ENCODE results near the gene RHNO1.
"Not testable (repeated sequence)": the region's sequence is repeated elsewhere in the genome, so short reads cannot be mapped to it uniquely, and the experiment has no call there.

Gene RHNO1

GRCh38 chr12:2857021-2857431 lies 20.0 kb upstream of the RHNO1 start, which contains the start of gene TEX52:
Gene TEX52, minus strand, starts transcription at chr12:2857039. Its CDS starts 13 bp downstream, at chr12:2857026.
- CTCF ChIA-PET = interaction anchor here (1.0 to 7.5 kb wide), 4 partner anchors 10 to 185 kb away, joined by 4 to 56 read pairs (median 4); no protein-coding TSS in a partner anchor
- TF ChIP-seq, protein P1, sequence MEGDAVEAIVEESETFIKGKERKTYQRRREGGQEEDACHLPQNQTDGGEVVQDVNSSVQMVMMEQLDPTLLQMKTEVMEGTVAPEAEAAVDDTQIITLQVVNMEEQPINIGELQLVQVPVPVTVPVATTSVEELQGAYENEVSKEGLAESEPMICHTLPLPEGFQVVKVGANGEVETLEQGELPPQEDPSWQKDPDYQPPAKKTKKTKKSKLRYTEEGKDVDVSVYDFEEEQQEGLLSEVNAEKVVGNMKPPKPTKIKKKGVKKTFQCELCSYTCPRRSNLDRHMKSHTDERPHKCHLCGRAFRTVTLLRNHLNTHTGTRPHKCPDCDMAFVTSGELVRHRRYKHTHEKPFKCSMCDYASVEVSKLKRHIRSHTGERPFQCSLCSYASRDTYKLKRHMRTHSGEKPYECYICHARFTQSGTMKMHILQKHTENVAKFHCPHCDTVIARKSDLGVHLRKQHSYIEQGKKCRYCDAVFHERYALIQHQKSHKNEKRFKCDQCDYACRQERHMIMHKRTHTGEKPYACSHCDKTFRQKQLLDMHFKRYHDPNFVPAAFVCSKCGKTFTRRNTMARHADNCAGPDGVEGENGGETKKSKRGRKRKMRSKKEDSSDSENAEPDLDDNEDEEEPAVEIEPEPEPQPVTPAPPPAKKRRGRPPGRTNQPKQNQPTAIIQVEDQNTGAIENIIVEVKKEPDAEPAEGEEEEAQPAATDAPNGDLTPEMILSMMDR (IDR thresholded peaks at IDR 0.05; ENCODE audit: control extremely low read depth, extremely low read depth, low read depth, missing control alignments) = no peak
- DNase-seq (ENCODE audit: extremely low spot score) = no peak
- POLR2A ChIA-PET = no interaction called here

GRCh38 chr12:2857576-2857975 lies 19.4 kb upstream of the RHNO1 start:
- DNase-seq (ENCODE audit: extremely low spot score) = no peak
- TF ChIP-seq, protein P1 (IDR thresholded peaks at IDR 0.05; ENCODE audit: control extremely low read depth, extremely low read depth, low read depth, missing control alignments) = no peak
- ChIA-PET CTCF (interaction anchor here (1.0 to 7.5 kb wide), 6 partner anchors 8 to 177 kb away, joined by 3 to 56 read pairs (median 4); no protein-coding TSS in a partner anchor), POLR2A (no interaction called here)

DNA sequence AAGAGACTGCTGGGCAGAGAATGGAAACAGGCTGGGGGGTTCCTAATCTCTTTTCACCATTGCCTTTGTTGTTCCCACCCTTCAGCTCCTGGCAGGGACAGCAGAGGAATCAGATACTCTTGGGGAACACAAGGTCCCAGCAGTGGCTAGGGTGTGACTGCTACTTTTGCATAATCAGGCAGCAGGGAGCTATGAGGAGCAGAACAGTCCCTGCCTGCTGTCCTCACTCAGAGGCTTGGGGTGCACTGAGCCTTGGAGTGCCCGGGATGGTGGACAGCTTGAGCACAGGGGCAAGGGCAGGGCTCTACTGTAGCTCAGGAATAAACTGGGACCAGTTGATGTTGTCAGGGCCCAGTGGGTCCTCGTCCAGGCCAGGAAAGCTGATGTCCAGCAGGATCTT lies 18.7 kb upstream of the RHNO1 start:
- TF ChIP-seq, protein P1 (IDR thresholded peaks at IDR 0.05; ENCODE audit: control extremely low read depth, extremely low read depth, low read depth, missing control alignments) = no peak
- POLR2A ChIA-PET = no interaction called here
- CTCF ChIA-PET = interaction anchor here (1.0 to 7.5 kb wide), 4 partner anchors 9 to 176 kb away, joined by 3 to 56 read pairs (median 3); no protein-coding TSS in a partner anchor
- no peak for DNase-seq (ENCODE audit: extremely low spot score)

GRCh38 chr12:2858944-2859421 lies 18.0 kb upstream of the RHNO1 start:
- no peak for DNase-seq (ENCODE audit: extremely low spot score)
- ChIA-PET POLR2A (no interaction called here), CTCF (interaction anchor here (1.4 to 1.5 kb wide), 2 partner anchors 23 to 175 kb away, joined by 3 read pairs; no protein-coding TSS in a partner anchor)
- TF ChIP-seq, protein P1 (IDR thresholded peaks at IDR 0.05; ENCODE audit: control extremely low read depth, extremely low read depth, low read depth, missing control alignments) = no peak

DNA sequence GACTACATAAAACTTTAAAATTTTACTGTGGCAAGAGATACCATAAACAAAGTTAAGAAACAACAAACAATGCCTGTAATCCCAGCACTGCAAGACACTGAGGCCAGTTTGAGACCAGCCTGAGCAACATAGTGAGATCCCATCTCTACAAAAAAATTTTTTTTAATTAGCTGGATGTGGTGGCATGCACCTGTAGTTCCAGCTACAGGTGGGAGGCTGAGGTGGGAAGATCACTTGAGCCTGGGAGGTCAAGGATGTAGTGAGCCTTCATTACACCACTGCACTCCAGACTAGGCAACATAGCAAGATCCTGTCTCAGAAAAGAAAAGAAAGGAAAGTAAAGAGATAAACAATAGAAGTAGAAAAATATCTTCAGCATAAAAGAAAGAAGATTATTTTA lies 16.9 kb upstream of the RHNO1 start:
- TF ChIP-seq, protein P1 (IDR thresholded peaks at IDR 0.05; ENCODE audit: control extremely low read depth, extremely low read depth, low read depth, missing control alignments) = no peak
- ChIA-PET POLR2A (no interaction called here), CTCF (interaction anchor here (1.1 kb wide), 1 partner anchor 30 kb away, joined by 4 read pairs; the partner anchor contains the start of gene TULP3)
- DNase-seq (ENCODE audit: extremely low spot score) = no peak

GRCh38 chr12:2862876-2863275 lies 14.1 kb upstream of the RHNO1 start:
- DNase-seq (ENCODE audit: extremely low spot score) = no peak
- TF ChIP-seq, protein P1 (IDR thresholded peaks at IDR 0.05; ENCODE audit: control extremely low read depth, extremely low read depth, low read depth, missing control alignments) = no peak
- ChIA-PET CTCF (interaction anchor here (3.4 kb wide), 1 partner anchor 9 kb away, joined by 23 read pairs; no protein-coding TSS in a partner anchor), POLR2A (interaction anchor here (0.5 kb wide), 1 partner anchor 22 kb away, joined by 4 read pairs; no protein-coding TSS in a partner anchor)

DNA sequence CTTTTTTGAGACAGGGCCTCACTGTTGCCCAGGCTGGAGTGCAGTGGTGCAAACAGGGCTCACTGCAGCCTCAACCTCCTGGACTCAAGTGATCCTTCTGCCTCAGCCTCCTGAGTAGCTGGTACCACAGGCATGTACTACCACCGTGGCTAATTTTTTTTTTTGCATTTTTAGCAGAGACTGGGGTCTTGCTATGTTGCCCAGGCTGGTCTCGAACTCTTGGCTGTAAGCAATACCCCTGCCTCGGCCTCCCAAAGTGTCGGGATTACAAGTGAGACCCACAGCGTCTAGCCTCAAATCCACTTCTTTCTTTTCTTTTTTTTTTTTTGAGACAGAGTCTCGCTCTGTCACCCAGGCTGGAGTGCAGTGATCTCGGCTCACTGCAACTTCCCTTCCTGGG lies 13.6 kb upstream of the RHNO1 start:
- POLR2A ChIA-PET = interaction anchor here (0.5 kb wide), 1 partner anchor 22 kb away, joined by 4 read pairs; no protein-coding TSS in a partner anchor
- CTCF ChIA-PET = interaction anchor here (3.4 kb wide), 1 partner anchor 9 kb away, joined by 23 read pairs; no protein-coding TSS in a partner anchor
- not testable (repeated sequence) for DNase-seq (ENCODE audit: extremely low spot score)
